Type B pancreatic cell (in vitro differentiated cells): ENCODE results near the gene NRP1. TPM values are rescaled to one million over a fixed set of nuclear protein-coding genes. Genes with fewer than 3 reads are reported as not detected.
A peak's percentile ranks its signal among the peaks of the same experiment; 100 is the strongest.
"Not testable (repeated sequence)": the region's sequence is repeated elsewhere in the genome, so short reads cannot be mapped to it uniquely, and the experiment has no call there.

Experiments
- DNase-seq: peaks from one replicate; pipeline ENCODE4 v3.0.0; 2021; ENCODE audit warnings: mixed read lengths; ENCODE audit not compliant: unreplicated experiment; ENCODE audit errors: extremely low spot score
- H3K27ac Mint-ChIP-seq: 2 replicates; pipeline ENCODE4 v1.8.0; 2021; ENCODE audit warnings: mild to moderate bottlenecking, mixed read lengths
- H3K27me3 Mint-ChIP-seq: 2 replicates; pipeline ENCODE4 v1.8.0; 2021; ENCODE audit warnings: mixed read lengths
- H3K36me3 Mint-ChIP-seq: 2 replicates; pipeline ENCODE4 v1.8.0; 2021; ENCODE audit warnings: mixed read lengths
- H3K4me1 Mint-ChIP-seq: one replicate; pipeline ENCODE4 v1.8.0; 2021; ENCODE audit warnings: mixed read lengths; ENCODE audit not compliant: unreplicated experiment
- H3K4me3 Mint-ChIP-seq: 2 replicates; pipeline ENCODE4 v1.8.0; 2021; ENCODE audit warnings: mild to moderate bottlenecking, mixed read lengths
- H3K9me3 Mint-ChIP-seq: 2 replicates; pipeline ENCODE4 v1.8.0; 2021; ENCODE audit warnings: mixed read lengths
- long read RNA-seq: library from polyadenylated mRNA; unstranded; transcript quantifications from one replicate; pipeline ENCODE4 v2.0.0, GENCODE V29; 2020
- total RNA-seq: library from RNA; stranded (reverse); gene quantifications from 2 replicates; pipeline ENCODE4 v1.2.1, GENCODE V29; 2021; ENCODE audit warnings: low replicate concordance
- TF ChIP-seq, protein P1 (sequence below): fragments of 200-600 bp; sonication (generic); conservative IDR thresholded peaks from 2 replicates; pipeline ENCODE4 v1.5.0; 2021; ENCODE audit warnings: antibody characterized with exemption, mild to moderate bottlenecking

Gene NRP1
- 20.4 and 70.7 TPM in 2 replicates for total RNA-seq
- long read RNA-seq, full-length matches to known transcripts, result 4 of 36 reads
- long read RNA-seq, partial matches to known transcripts, result 11 of 36 reads
- long read RNA-seq, other reads (novel, unspliced or antisense), result 21 of 36 reads

GRCh38 chr10:33334153-33334804, at the start of gene NRP1:
TSS of gene NRP1 (minus strand) at chr10:33334667. CDS start at chr10:33334382, 285 bp downstream.
- Mint-ChIP-seq H3K27ac (peak within 1 kb of the TSS; percentile 77), H3K4me1 (peaks cover 33% of the 10 kb centered on the region), H3K27me3 (peaks cover 16% of the 10 kb centered on the region), H3K4me3 (peak within 1 kb of the TSS; percentile 90), H3K9me3 (no peaks in the 10 kb centered on the region), H3K36me3 (peaks cover 14% of the 10 kb centered on the region)
- no peak for DNase-seq
- TF ChIP-seq, protein P1, sequence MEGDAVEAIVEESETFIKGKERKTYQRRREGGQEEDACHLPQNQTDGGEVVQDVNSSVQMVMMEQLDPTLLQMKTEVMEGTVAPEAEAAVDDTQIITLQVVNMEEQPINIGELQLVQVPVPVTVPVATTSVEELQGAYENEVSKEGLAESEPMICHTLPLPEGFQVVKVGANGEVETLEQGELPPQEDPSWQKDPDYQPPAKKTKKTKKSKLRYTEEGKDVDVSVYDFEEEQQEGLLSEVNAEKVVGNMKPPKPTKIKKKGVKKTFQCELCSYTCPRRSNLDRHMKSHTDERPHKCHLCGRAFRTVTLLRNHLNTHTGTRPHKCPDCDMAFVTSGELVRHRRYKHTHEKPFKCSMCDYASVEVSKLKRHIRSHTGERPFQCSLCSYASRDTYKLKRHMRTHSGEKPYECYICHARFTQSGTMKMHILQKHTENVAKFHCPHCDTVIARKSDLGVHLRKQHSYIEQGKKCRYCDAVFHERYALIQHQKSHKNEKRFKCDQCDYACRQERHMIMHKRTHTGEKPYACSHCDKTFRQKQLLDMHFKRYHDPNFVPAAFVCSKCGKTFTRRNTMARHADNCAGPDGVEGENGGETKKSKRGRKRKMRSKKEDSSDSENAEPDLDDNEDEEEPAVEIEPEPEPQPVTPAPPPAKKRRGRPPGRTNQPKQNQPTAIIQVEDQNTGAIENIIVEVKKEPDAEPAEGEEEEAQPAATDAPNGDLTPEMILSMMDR, result no peak

- H3K4me3 Mint-ChIP-seq, result not testable (repeated sequence)
These were observed 49.7 kb upstream of the NRP1 start for GRCh38 chr10:33384201-33384600.

DNA sequence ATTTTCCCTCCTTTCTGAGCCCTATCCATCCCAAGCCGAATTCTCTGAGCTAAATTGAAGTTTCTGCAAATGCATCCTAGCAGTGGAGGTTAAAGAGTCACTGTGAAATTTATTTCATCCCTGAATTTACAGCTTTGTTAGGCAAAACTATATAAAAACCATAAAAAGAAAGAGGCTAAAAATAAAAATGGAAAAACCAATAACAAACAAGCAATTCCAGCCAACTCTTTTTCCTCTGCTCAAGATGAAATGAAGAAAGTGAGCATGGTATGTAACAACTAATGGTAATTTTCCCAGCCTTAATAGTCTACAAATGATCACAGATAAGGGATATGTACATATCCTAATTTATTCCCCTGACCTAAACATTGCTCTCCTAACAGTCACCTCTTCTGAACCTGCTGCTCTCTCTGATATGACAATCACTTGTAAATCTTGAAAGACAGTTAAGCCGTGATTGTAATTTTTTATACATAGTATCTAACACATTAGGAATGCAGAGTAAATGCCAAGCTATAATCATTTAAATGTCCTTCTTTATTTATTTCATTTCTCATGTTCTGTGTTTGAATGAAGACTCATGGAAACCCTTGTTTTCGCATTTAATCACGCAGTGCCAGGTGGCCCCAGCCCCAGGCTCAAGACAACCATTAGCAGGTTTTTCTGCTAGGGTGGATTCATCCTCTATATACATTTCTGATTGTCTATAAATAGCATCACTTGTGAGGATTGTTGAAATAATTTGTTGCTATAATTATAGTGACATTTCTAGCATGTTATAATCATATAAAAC, 48.6 kb upstream of the NRP1 start:
- H3K4me3 Mint-ChIP-seq, result no peak overlapping the region
- no peak for DNase-seq
- H3K9me3 Mint-ChIP-seq, result peaks cover 5% of the 10 kb centered on the region
- H3K4me1 Mint-ChIP-seq, result peaks cover 26% of the 10 kb centered on the region
- no peaks in the 10 kb centered on the region for H3K36me3 Mint-ChIP-seq
- TF ChIP-seq, protein P1, result no peak
- H3K27me3 Mint-ChIP-seq, result peaks cover 4% of the 10 kb centered on the region
- H3K27ac Mint-ChIP-seq, result no peak overlapping the region

More at GRCh38 chr10:33384201-33384600, 49.7 kb upstream of the NRP1 start:
- not testable (repeated sequence) for H3K27ac Mint-ChIP-seq, H3K36me3 Mint-ChIP-seq, DNase-seq, H3K27me3 Mint-ChIP-seq, H3K9me3 Mint-ChIP-seq
- H3K4me1 Mint-ChIP-seq, result peaks cover 26% of the 10 kb centered on the region

DNA sequence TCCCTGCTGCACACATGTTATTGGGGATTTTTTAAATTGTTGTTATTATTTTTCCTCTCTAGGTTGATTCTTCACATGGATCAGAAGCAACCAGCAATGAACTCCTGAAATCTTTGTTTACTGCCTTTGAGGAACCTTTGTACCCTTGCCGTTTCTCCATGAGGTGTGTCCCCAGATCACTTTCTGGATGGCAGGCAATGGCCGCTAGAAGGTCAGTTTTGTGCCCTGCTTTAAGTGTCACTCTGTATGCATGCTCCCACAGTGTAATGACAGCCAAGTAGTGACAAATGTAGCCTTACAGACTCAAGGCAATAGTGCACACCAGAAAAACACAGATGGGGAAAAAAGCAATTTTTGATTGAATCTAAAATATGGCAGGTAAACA, 47.7 kb upstream of the NRP1 start:
- H3K36me3 Mint-ChIP-seq, result no peaks in the 10 kb centered on the region
- TF ChIP-seq, protein P1, result no peak
- DNase-seq, result no peak

GRCh38 chr10:33381451-33382215, 47.2 kb upstream of the NRP1 start:
- no peaks in the 10 kb centered on the region for H3K9me3 Mint-ChIP-seq
- peak overlapping the region; percentile 22 for H3K4me3 Mint-ChIP-seq
- H3K27ac Mint-ChIP-seq, result no peak overlapping the region
- H3K36me3 Mint-ChIP-seq, result no peaks in the 10 kb centered on the region
- DNase-seq, result no peak
- TF ChIP-seq, protein P1, result no peak
- H3K4me1 Mint-ChIP-seq, result peaks cover 20% of the 10 kb centered on the region
- H3K27me3 Mint-ChIP-seq, result peaks cover 4% of the 10 kb centered on the region

More for the DNA sequence above, 47.7 kb upstream of the NRP1 start:
- Mint-ChIP-seq H3K4me3 (no peak overlapping the region), H3K27ac (no peak overlapping the region), H3K9me3 (peaks cover 5% of the 10 kb centered on the region), H3K4me1 (peaks cover 26% of the 10 kb centered on the region), H3K27me3 (peaks cover 4% of the 10 kb centered on the region)
